HG03139 (cell line): Measurements from ENCODE around the gene SLC22A17.

ENCODE experiments used
- ATAC-seq: cut with Tn5 transposase; IDR thresholded peaks from one replicate; pipeline ENCODE4 v1.9.1; 2021; ENCODE audit not compliant: unreplicated experiment

The SLC22A17 gene

DNA sequence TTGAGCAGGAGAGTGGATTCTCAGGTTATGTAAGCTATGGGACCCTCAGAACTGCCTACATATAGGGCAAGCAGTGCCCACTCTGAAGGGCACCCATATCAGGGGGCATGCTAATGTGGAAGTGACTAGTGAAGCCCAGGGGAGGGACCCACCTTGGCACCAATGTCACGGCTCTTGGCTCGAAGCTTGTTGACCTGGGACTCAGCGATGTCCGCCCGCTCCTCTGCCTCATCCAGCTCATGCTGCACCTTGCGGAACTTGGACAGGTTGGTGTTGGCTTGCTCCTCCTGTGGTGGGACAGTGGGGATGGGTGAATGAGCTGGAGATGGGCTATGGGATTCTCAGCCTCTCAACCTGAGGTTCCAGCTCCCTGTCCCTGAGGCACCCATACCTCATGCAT is 29.6 kb upstream of the SLC22A17 start:
- no peak for ATAC-seq

GRCh38 chr14:23381871-23382270 is 29.2 kb upstream of the SLC22A17 start:
- ATAC-seq, result no peak

DNA sequence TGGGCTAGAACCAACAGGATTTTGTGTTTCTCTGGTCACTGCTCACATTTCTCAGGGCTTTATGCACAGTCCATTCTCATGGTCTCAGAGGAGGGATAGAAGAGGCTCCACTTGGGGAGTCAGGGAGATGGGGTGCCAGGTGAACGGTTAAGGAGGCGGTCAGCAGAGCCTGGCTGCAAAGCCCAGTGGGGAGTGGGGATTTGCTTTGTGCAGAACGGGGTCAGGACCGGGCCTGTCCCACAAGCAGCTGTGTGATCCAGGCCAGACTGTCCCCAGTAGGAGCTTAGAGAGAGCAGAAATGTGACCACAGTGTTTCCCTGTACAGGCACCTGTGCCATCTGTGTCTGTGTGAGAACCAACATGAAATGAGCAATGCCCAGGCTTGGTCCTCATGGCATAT is 28.3 kb upstream of the SLC22A17 start:
- no peak for ATAC-seq

GRCh38 chr14:23380197-23380914 is 27.7 kb upstream of the SLC22A17 start:
- ATAC-seq, result no peak

DNA sequence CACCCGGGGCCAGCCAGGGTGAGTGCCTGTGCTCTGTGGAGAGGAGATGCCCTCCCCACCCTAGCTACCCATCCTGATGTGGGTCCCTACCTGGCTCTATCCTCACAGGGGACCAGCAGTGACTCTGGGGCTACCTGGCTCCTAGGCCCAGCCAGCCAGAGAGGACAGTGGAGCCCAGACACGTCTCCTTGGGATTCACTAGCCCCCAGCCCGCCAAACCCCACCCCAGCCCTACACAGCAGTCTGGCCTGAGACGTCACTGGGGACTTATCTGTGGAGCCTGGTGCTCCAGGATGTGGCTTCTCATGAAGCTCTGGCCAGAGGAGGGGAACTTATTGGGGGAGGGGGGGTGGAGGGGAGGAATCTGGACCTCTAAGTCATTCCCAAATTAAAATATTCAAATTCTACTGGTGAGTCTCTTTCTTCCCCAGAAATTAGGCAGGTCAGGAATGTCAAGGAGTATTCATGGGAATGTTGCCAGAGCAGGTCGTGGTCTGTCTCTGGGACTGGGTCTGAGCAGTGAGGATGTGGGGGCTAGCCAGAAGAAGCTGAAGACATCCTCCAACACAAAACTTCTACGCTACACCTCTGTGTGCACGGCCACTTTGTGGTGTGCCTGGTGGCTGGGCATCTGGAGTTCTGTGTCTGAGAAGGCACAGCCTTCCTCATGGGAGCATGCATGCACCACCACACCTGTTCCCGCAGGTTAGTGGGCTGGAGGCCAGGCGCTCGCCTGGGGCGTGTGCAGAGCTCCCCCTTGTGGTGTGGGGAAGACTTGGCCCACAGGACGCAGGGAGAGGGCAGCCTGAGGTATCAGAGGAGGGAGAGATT is 26.9 kb upstream of the SLC22A17 start:
- no peak for ATAC-seq

- no peak for ATAC-seq
These were observed 26.0 kb upstream of the SLC22A17 start for GRCh38 chr14:23378612-23379220.

GRCh38 chr14:23377573-23378563 is 25.2 kb upstream of the SLC22A17 start:
- ATAC-seq, result no peak

DNA sequence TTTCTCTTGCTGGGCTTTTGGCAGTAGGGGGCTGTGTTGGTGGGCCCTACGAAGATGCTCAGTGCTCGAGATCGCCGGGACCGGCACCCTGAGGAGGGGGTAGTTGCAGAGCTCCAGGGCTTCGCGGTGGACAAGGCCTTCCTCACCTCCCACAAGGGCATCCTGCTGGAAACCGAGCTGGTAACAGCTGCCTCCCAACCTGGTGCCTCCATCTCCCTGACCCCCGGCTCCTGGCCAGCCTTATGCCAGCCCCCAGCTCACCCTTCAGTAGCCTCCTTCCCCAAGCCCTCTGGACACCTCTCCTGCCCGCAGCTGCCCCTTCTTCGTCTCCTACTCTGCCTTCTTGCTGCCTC is 24.5 kb upstream of the SLC22A17 start:
- ATAC-seq, result no peak

GRCh38 chr14:23376482-23377197 is 24.0 kb upstream of the SLC22A17 start, which contains the start of gene CMTM5:
CMTM5 (plus strand) TSS chr14:23377046; CDS start chr14:23377252, 206 bp downstream.
- ATAC-seq, result no peak

GRCh38 chr14:23375527-23376251 is 23.0 kb upstream of the SLC22A17 start:
- no peak for ATAC-seq

GRCh38 chr14:23373041-23373440 is 20.4 kb upstream of the SLC22A17 start:
- no peak for ATAC-seq

GRCh38 chr14:23372509-23372908 is 19.8 kb upstream of the SLC22A17 start, which contains the start of gene IL25:
IL25 (plus strand) TSS chr14:23372809.
- ATAC-seq, result no peak

- no peak for ATAC-seq
These were observed 19.2 kb upstream of the SLC22A17 start for GRCh38 chr14:23371865-23372264.

GRCh38 chr14:23370221-23370620 is 17.5 kb upstream of the SLC22A17 start:
- ATAC-seq, result no peak

DNA sequence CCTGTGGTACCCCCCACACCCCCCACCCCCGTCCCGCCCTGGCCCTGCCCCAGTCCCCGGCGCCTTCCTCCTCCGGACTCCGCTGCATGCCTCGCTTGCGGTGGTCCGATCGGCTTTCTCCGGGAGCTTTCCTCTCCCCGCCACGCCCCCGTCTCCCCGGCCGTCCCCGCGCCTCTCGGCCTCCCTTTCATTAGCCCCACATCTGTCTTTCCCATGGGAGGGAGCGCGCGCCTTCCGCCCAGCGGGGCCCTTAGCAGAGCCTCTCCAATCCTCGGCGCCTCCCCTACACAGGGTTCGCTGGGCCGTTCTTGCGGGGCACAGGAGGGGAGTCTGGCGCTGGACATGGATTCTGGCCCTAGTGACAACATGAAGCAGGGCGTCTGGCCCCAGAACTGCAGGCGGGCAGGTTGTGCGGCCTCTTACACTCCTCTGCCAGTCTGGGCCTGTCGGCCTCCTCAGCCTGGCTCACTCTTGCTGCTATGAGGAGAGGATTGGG is 13.8 kb upstream of the SLC22A17 start:
- no peak for ATAC-seq

DNA sequence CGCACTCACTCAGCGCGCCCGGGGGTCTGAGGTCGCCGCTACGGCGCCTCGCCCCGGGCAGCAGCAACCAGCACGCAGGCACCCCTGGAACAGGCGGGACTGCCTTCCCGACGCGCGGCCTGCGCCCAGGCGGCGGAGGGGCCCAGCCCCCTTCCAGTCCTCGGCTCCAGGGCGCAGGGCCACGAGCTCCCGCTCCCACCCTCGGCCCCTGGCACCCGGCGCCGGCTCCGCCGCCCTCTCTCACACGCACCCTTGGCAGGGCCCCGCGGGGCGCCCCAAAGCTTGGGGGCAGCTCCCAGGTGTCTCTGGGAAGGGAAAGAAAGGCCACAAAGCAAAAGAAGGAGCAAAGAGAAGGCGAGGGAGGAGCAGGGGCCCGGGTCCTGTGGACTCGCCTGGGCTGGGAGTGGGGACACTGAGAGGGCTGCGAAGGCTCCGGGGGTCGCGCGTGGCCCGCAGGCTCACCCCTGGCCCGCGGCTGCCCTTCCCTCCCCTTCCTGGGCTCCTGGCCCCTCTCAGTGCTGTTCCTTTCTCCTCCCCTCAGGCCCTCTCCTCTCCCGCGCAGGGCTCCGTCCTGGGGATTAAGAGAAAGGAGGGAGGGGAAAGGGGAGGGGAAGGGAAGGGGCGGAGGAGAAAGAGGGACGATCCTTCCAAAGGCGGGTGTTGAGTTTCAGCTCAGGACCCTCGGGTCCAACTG is 13.2 kb upstream of the SLC22A17 start:
- ATAC-seq, result no peak

- no peak for ATAC-seq
These were observed 12.5 kb upstream of the SLC22A17 start, which contains the start of gene EFS for GRCh38 chr14:23365036-23365731. EFS (minus strand) TSS chr14:23365172; CDS start chr14:23365025, 147 bp downstream.
